ENCODE measurements around the gene RP9. TPM values are rescaled to one million over a fixed set of nuclear protein-coding genes. Genes with fewer than 3 reads are reported as not detected.

The RP9 gene
- total RNA-seq, 1 experiment from 2014 or later: 16.2 TPM

DNA sequence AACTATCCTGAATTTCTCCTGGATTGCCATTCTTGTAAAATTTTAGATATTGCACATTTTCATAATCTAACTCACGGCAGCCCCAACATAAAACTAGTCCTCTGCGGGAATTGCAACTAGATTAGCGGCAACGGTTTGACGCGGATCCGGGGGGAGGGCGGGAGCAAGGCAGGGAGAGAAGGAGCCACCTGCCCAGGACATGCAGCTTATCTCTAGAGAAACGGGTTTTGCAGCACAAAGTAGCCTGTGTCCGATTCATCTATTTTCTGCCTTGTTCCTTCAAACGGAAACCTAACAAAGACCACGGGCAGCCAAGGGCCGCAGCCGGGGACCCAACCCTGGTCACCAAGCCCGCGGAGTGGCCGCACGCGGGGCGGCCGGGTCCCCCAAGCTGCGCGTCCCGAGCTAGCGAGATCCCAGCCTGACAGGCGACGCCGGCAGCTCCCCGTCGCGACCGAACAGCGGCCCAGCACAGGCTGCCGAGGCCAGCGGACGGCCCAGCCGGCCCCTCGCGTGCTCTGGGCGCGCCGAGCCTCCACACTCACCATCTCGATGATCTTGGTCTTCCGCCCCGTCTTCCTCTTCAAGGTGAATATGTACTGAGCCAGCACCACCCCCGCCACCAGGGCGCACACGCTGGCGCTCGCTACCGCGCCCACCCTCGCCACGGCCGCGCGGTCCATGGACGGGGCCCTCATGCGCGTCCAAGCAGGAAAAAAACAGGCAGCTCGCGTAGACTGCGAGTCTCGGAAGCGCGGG lies 47.0 kb downstream of the RP9 start, which contains the start of gene NT5C3A:
Gene NT5C3A, minus strand, starts transcription at position 754 of the 759 bp plus-strand sequence. Its CDS starts 71 bp downstream, at position 683.
- TF ChIP-seq, protein P1, sequence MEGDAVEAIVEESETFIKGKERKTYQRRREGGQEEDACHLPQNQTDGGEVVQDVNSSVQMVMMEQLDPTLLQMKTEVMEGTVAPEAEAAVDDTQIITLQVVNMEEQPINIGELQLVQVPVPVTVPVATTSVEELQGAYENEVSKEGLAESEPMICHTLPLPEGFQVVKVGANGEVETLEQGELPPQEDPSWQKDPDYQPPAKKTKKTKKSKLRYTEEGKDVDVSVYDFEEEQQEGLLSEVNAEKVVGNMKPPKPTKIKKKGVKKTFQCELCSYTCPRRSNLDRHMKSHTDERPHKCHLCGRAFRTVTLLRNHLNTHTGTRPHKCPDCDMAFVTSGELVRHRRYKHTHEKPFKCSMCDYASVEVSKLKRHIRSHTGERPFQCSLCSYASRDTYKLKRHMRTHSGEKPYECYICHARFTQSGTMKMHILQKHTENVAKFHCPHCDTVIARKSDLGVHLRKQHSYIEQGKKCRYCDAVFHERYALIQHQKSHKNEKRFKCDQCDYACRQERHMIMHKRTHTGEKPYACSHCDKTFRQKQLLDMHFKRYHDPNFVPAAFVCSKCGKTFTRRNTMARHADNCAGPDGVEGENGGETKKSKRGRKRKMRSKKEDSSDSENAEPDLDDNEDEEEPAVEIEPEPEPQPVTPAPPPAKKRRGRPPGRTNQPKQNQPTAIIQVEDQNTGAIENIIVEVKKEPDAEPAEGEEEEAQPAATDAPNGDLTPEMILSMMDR (conservative IDR thresholded peaks at IDR 0.05): no peak
- H3K4ac ChIP-seq (ENCODE audit: low read depth, low read length): no peak within 1 kb of the TSS
- H2BK20ac ChIP-seq (ENCODE audit: low read depth, low read length, poor library complexity, severe bottlenecking): no peak within 1 kb of the TSS
- Mint-ChIP-seq H3K9me3 (peaks cover 29 to 30% of the 10 kb centered on the region in 2 experiments), H3K27ac (peak within 1 kb of the TSS; percentile 96 to 99 (median 99)), H3K36me3 (ENCODE audit: insufficient read depth in 1 of 3, low read depth in 3 of 3) (peaks cover 11 to 29% (median 13%) of the 10 kb centered on the region in 3 experiments), H3K4me3 (peak within 1 kb of the TSS; percentile 96 to 99), H3K27me3 (ENCODE audit: low read depth) (peaks cover 3% of the 10 kb centered on the region), H3K4me1 (peaks cover 3 to 17% of the 10 kb centered on the region in 2 experiments; a peak in 3 of 4 replicates)
- no peak within 1 kb of the TSS for H3K27ac ChIP-seq (ENCODE audit: insufficient read length, low read depth, low read length)
- no peaks in the 10 kb centered on the region for H4K20me1 ChIP-seq (ENCODE audit: control insufficient read depth, insufficient read depth, insufficient read length)
- H3K4me1 ChIP-seq (ENCODE audit: insufficient read depth, low read length): peaks cover 2% of the 10 kb centered on the region; the same call in 1 of the 2 replicates
- H2AK5ac ChIP-seq (ENCODE audit: insufficient read length, low read length): no peak within 1 kb of the TSS
- H4K91ac ChIP-seq (ENCODE audit: insufficient read length, low read depth, low read length): no peak within 1 kb of the TSS
- H2AFZ ChIP-seq (ENCODE audit: low read length): peak within 1 kb of the TSS; percentile 79
- H3T11ph ChIP-seq (ENCODE audit: low read length): no peak within 1 kb of the TSS
- H3K9me3 ChIP-seq (ENCODE audit: control insufficient read depth, low read depth, low read length): no peaks in the 10 kb centered on the region
- H2BK120ac ChIP-seq (ENCODE audit: low read depth, low read length, poor library complexity, severe bottlenecking): no peak within 1 kb of the TSS
- H2BK12ac ChIP-seq (ENCODE audit: insufficient read length, low read depth, low read length): no peak within 1 kb of the TSS
- peak within 1 kb of the TSS; percentile 86 for H3K9ac ChIP-seq (ENCODE audit: extremely low read depth, insufficient read length, low read length)
- H3K56ac ChIP-seq (ENCODE audit: insufficient read length, low read depth, low read length): no peak within 1 kb of the TSS
- H3K14ac ChIP-seq (ENCODE audit: insufficient read depth, low read length): peak within 1 kb of the TSS; percentile 68
- no peak within 1 kb of the TSS for H2BK5ac ChIP-seq (ENCODE audit: insufficient read length, low read length)
- H3K23me2 ChIP-seq (ENCODE audit: insufficient read length, low read depth, low read length, poor library complexity, severe bottlenecking): no peaks in the 10 kb centered on the region
- H3K79me2 ChIP-seq (ENCODE audit: insufficient read depth, low read length): peaks cover 15% of the 10 kb centered on the region
- H4K5ac ChIP-seq (ENCODE audit: insufficient read length, low read depth, low read length): no peak within 1 kb of the TSS
- no peak within 1 kb of the TSS for H2BK15ac ChIP-seq (ENCODE audit: low read depth, low read length)
- no peak within 1 kb of the TSS for H4K8ac ChIP-seq (replicated peaks; ENCODE audit: insufficient read length, low read depth, low read length)
- peak within 1 kb of the TSS; percentile 73 for H3K4me2 ChIP-seq (ENCODE audit: insufficient read depth, insufficient read length, low read length)
- peaks cover 4% of the 10 kb centered on the region for H3K79me1 ChIP-seq (ENCODE audit: insufficient read depth, low read depth, low read length, poor library complexity, severe bottlenecking)
- H3K23ac ChIP-seq (ENCODE audit: insufficient read length, low read depth, low read length): no peak within 1 kb of the TSS
- WGBS (ENCODE audit: extremely low coverage, insufficient read length, low lambda C conversion rate): no CpG with 5 or more reads among the region's 66 CpGs
- H3K18ac ChIP-seq (ENCODE audit: insufficient read length, low read depth, low read length): peak within 1 kb of the TSS; percentile 83
- no peak for DNase-seq
- no peaks in the 10 kb centered on the region for H3K27me3 ChIP-seq (ENCODE audit: insufficient read depth, low read length)

Measured in H9 (cell line).